HepG2 (cell line): Measurements from ENCODE around the gene CPLANE2. TPM values are rescaled to one million over a fixed set of nuclear protein-coding genes. Genes with fewer than 3 reads are reported as not detected.

ENCODE experiments used
- polyA plus RNA-seq, 8 experiments: library from polyadenylated mRNA; depleted of rRNA in 3 of 8; stranded (reverse) in 7 of 8; unstranded in 1 of 8; fragments of >200 nt; fragmentation: Illumina TruSeq in 4 of 8; extraction: Trizol in 4 of 8; gene quantifications; 2 replicates each; pipeline versions ENCODE4 v1.2.1 to v1.2.3, GENCODE V29; 2011 to 2016; ENCODE audit warnings: low read depth in 4 of 8, missing spikeins in 1 of 8, mixed read lengths in 1 of 8; ENCODE audit not compliant: insufficient read depth in 1 of 8
- total RNA-seq, 5 experiments: library from RNA; depleted of rRNA; stranded (reverse); fragments of >200 nt; fragmentation: Illumina TruSeq; extraction: Trizol; gene quantifications; 2 replicates each; pipeline ENCODE4 v1.2.3, GENCODE V29; 2016; ENCODE audit warnings: low read depth in 1 of 5
- TF ChIP-seq, protein P1 (sequence below): sonication (generic); formaldehyde crosslinking; IDR thresholded peaks from 2 replicates; pipeline ENCODE4 v1.9.0; 2021; ENCODE audit warnings: mild to moderate bottlenecking, missing genetic modification reagents
- TF ChIP-seq, protein P2 (sequence below): sonication (generic); formaldehyde crosslinking; IDR thresholded peaks from 2 replicates; pipeline ENCODE4 v1.4.0; 2020; ENCODE audit warnings: missing genetic modification reagents

The CPLANE2 gene
- total and polyA plus RNA-seq, 2 of the 13 experiments (the other 11 are each of a cell fraction or from before 2014, with no cell fraction given): 0.29 to 1.6 TPM

DNA sequence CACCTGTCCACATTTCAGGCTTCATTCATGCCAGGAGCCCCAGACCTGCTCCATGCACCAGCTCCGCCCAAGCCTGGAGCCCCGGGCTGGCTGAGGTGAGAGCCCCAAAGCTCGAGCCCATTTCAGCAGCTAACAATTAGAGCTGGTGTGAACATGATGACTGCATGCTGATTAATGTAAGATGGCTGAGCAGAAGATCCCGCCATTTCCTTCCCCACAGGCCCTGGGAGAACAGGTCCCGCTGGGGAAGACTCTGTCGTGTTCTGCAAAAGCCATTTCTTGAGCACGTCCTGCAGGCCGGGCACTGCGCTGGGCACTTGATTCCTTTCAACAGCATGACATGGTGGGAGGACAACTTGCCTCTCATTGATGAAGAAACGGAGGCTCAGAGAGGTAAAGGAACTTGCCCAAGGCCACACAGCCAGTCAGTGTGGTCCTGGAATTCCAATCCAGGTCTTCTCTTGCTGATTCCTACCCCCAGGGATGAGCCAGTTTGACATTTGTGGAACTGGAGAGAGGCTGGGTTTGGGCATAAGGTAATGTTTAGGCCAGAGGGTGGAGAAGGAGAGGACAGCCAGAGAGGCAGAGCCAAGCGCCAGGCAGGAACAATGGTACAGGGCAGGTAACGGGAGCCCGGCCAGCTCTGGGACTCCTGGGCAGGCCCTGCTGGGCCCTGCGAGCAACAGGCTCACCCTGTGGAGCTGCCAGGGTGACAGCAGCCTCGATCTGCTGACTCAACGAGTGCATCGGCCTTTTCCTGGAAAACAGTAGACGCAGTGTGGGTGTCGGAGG, 53.0 kb downstream of the CPLANE2 start (continued):
- TF ChIP-seq, protein P1, sequence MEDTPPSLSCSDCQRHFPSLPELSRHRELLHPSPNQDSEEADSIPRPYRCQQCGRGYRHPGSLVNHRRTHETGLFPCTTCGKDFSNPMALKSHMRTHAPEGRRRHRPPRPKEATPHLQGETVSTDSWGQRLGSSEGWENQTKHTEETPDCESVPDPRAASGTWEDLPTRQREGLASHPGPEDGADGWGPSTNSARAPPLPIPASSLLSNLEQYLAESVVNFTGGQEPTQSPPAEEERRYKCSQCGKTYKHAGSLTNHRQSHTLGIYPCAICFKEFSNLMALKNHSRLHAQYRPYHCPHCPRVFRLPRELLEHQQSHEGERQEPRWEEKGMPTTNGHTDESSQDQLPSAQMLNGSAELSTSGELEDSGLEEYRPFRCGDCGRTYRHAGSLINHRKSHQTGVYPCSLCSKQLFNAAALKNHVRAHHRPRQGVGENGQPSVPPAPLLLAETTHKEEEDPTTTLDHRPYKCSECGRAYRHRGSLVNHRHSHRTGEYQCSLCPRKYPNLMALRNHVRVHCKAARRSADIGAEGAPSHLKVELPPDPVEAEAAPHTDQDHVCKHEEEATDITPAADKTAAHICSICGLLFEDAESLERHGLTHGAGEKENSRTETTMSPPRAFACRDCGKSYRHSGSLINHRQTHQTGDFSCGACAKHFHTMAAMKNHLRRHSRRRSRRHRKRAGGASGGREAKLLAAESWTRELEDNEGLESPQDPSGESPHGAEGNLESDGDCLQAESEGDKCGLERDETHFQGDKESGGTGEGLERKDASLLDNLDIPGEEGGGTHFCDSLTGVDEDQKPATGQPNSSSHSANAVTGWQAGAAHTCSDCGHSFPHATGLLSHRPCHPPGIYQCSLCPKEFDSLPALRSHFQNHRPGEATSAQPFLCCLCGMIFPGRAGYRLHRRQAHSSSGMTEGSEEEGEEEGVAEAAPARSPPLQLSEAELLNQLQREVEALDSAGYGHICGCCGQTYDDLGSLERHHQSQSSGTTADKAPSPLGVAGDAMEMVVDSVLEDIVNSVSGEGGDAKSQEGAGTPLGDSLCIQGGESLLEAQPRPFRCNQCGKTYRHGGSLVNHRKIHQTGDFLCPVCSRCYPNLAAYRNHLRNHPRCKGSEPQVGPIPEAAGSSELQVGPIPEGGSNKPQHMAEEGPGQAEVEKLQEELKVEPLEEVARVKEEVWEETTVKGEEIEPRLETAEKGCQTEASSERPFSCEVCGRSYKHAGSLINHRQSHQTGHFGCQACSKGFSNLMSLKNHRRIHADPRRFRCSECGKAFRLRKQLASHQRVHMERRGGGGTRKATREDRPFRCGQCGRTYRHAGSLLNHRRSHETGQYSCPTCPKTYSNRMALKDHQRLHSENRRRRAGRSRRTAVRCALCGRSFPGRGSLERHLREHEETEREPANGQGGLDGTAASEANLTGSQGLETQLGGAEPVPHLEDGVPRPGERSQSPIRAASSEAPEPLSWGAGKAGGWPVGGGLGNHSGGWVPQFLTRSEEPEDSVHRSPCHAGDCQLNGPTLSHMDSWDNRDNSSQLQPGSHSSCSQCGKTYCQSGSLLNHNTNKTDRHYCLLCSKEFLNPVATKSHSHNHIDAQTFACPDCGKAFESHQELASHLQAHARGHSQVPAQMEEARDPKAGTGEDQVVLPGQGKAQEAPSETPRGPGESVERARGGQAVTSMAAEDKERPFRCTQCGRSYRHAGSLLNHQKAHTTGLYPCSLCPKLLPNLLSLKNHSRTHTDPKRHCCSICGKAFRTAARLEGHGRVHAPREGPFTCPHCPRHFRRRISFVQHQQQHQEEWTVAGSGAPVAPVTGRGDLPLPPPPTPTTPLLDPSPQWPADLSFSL (CRISPR knock-in tag): no peak
- TF ChIP-seq, protein P2, sequence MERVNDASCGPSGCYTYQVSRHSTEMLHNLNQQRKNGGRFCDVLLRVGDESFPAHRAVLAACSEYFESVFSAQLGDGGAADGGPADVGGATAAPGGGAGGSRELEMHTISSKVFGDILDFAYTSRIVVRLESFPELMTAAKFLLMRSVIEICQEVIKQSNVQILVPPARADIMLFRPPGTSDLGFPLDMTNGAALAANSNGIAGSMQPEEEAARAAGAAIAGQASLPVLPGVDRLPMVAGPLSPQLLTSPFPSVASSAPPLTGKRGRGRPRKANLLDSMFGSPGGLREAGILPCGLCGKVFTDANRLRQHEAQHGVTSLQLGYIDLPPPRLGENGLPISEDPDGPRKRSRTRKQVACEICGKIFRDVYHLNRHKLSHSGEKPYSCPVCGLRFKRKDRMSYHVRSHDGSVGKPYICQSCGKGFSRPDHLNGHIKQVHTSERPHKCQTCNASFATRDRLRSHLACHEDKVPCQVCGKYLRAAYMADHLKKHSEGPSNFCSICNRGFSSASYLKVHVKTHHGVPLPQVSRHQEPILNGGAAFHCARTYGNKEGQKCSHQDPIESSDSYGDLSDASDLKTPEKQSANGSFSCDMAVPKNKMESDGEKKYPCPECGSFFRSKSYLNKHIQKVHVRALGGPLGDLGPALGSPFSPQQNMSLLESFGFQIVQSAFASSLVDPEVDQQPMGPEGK (CRISPR knock-in tag): no peak
